IPS-NIHi11 (cell line): ENCODE results near the gene KAZN.
A peak's percentile ranks its signal among the peaks of the same experiment; 100 is the strongest.

Experiments
- DNase-seq: peaks from one replicate; pipeline ENCODE4 v3.0.0; 2012; ENCODE audit warnings: mixed read lengths, low spot score

The KAZN gene

DNA sequence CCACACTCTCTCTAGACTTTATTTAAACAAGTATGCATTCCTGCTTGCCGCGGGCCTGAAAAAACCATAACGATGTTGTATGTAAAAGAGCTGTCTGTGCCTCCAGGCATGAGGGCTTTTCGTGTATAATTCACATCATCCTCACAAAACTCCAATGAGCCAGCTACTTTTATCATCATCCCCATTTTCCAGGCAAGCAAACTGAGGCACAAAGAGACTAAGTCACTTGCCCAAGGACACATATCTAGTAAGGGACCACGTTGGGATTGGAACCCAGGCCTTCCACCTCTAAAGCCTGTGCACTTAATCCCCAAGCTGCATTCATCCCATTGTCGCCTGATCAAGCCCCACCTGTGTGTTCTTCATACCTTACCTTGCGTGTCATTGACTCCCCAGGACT lies 226.9 kb downstream of the KAZN start:
- no peak for DNase-seq

DNA sequence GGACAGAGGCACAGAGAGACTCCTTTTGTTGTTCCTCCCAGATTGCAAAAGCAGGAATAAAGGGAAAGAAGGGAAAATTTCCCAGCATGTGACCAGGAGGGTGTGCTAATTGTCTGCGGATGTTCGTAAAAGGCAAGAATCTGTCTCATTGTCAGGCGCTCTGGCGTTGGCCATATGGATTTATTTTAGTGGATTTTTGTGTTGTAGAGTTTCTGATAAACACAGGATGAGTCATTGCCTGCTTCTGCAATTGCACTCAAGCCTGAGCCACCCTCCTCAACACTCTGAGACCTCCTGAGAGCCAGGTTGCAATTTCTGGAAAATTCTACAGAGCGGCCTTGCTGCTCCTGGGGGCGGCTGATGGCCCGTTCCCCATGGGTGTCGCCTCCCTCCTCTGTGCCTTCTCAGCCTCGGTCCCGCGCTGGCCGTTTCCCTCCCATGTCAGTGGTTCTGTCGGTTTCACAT lies 227.7 kb downstream of the KAZN start:
- no peak for DNase-seq

DNA sequence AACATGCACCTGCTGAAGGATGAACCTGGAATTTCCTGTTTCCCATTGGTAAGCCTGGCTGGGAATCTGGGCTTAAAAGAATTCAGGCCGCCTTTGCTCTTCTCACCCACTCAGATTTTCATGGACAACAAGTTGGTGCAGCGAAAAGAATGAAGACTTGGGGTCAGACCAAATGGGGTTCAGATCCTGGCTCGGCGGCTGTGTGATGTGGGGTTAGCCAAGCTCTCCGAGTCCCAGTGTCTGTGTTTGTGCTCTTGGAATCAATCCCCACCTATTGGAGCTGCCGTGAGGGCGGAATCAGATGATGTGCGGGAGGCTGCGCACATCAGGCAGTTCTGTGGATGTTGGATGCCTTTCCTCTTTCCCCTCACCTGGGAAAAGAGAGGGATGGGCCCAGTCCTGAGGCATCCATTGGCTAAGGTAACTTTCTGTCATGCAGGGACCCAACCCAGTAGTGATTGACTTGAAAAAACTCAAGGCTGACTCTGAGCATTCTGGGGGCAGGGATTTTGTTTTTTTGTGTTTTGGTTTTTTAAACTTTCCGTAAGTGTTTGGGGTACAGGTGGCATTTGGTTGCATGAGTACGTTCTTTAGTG lies 228.3 kb downstream of the KAZN start:
- no peak for DNase-seq

DNA sequence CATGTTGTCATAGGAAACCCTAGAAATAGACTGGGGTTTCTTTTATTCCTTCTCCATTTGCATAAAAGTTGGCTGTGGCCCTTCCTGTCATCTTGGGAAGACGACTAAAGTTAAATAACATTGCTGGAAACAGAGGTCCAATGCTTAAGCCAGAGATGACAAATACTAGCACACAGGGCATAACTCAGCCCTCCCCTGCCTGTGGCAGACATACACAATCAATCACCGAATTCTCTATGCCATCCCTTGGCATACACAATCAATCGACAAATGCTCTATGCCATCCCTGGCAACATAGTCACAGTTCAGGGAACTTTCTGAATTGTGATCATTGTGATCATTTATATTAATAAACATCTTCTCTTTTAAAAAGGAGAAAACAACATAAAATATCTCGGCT lies 229.4 kb downstream of the KAZN start:
- no peak for DNase-seq

GRCh38 chr1:14828665-14829064 lies 230.2 kb downstream of the KAZN start:
- no peak for DNase-seq

DNA sequence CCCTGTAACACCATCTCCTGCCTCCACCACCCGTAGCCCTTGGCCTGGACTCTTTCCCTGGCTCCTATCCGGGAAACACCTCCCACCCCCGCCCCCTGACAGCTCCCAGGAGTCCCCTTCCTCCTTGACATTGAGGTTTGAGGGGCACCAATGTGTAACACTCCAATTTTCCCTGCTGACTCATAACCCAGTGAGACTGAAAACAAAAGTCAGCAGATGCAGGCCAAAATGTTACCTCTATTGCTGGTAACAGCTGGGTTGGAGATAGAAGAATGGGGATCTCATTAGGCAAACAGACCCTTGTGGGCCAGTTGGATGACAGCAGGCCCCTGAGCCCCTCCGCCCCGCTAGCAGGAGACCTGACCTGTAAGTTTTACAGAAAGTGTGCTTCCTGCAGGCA lies 237.2 kb downstream of the KAZN start:
- DNase-seq: no peak

- DNase-seq: no peak
Observed at GRCh38 chr1:14836426-14837140, 238.1 kb downstream of the KAZN start.

- DNase-seq: no peak
Observed at GRCh38 chr1:14840374-14840773, 241.9 kb downstream of the KAZN start.

DNA sequence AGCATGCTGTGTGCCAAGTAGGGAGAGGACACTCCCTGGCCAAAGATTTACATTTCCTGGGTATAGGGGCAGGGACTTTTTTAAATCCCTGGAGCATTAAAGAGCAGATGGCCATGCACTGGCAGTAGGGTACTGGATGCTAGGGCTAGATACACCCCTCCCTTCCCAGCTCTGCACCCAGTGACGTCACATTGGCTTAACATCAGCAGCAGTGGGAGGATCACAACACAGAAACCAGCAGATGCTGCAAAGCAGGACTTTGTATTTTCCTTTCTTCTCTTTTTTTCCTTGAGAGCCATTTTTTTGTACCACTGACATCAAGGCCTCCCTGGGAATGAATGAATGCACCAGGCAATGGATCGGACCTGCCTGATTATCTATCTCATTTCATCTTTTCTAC lies 243.0 kb downstream of the KAZN start:
- DNase-seq: no peak

DNA sequence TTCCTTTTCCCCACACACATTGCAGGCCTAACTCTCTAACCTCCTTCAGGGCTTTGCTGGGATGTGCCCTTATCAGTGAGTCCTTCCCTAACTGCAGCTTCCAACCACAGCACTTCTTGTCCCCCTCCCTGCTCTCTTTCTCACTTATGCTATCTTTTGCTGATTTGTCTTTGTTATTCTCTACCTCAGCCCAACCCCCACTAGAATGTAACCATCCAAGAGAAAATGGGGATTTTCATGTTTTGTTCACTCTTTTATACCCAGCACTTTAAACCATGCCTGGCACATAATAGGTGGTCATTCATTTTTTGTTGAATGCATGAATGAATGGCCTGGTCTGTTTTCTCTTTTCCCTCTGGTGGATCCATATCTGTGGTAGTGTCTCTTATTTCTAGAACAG lies 243.5 kb downstream of the KAZN start:
- no peak for DNase-seq

DNA sequence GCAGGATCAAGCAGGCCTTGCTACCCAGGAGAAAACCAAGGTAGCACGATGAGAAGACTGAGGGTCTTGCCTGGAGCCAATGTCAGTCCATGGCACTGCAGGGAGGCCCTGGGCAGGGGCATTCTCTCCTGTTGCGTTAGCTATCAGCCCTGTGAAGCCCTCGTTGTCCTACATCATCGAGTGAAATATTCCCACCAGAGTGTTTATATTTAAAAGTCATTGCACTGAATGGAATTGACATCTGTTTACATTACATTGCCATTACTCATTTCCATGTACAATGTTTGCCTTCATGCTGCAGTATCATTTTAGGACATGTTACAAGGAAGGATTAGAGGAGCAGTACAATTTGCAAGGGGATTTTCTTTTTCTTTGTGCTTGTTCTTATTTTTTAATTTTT lies 243.9 kb downstream of the KAZN start:
- no peak for DNase-seq

DNA sequence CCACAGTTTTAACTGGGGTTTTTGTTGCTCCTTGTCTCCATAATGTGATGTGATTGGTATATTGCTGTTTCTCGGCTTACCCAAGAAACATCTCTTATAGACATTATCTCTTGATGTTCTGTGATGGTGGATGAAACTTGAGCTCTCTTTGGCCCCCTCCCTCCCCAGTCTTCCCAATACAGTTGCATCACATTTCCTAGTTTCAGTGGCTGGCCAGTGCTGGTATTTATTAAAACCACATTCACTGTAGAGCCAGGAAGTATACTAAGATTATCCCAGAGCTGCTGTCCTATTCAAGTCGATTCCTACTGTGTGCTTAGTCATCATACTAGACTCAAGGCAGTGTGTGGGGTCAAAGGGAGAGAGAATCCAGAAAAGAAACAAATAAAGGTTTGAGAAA lies 244.4 kb downstream of the KAZN start:
- no peak for DNase-seq

- no peak for DNase-seq
Observed at GRCh38 chr1:14843525-14843924, 245.0 kb downstream of the KAZN start.

DNA sequence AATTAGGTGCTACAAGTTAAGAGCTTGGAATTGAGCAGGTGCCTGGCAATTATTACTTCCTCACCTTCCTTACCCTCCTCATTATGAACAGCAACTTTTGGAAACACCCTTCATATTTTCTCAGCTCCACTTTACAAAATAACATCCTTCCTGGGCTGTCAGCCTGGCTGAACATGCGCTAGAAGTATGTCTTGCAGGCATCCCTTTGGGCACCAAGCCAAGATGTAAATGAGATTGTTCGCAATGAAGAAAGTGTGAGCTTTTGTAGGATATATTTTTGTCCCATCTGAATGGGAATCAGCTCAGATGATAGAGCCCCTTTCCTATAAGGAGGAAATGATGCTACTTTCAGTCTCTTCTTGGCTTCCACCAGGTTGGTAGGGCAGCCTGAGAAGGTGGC lies 245.9 kb downstream of the KAZN start:
- DNase-seq: no peak

DNA sequence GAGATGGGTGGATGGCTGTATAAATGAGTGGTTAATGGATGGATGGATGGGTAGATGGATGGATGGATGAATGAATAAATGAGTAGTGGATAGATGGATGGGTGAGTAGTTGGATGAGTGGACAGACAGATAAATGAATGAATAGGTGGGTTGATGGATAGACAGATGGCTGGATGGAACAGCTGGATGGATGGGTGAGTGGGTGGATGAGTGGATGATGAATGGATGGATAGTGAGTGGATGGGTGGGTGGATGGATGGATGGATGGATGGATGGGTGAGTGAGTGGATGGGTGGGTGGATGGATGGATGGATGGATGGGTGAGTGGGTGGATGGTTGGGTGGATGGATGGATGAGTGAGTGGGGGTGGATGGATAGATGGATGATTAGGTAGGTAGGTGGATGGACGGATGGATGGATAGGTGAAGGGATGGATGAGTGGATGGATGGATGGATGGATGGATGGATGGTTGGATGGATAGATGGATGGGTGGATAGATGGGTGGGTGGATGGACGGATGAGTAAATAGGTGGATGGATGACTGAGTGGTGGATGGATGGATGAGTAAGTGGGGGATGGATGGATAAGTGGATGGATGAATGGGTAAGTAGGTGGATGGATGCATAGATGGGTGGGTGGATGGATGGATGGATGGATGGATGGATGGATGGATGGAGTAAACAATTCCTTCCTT lies 246.6 kb downstream of the KAZN start:
- DNase-seq: no peak

DNA sequence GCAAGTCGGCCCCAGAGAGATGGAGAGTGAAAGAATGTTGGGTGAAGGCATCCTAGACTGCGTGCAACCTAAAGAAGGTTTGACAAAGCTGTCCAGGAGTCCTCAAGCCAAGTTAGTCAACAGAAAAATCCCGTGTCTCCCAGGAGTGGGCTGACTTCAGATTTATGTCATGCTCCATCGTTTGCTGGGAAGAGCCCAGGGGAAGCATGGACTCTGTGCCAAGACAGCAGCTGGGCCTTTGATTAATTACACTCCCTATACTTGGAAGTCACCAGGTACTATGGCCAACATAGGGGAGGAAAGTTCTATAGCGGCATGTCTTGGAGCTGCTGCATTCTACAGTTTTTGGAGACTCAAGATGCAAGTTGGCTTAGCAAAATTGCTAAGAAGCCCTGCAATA lies 247.4 kb downstream of the KAZN start:
- DNase-seq: no peak

DNA sequence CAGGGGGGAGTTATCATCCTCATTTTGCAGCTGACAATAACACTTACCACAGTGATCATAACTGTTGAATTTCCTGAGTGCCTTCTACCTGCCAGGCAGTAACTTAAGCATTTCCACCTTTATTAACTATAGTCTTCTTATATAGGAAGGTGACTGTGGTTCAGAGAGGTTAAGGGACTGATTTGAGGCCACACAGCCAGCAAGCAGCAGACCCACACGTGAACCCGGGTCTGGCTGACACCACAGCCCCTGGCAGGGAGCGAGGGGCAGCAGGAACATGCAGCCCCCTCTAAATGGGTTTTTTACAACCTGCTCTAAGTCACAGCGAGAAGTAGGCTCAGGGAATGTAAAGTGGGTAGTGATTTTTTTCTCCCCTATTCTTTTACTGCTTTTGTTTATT lies 248.2 kb downstream of the KAZN start:
- DNase-seq: no peak

DNA sequence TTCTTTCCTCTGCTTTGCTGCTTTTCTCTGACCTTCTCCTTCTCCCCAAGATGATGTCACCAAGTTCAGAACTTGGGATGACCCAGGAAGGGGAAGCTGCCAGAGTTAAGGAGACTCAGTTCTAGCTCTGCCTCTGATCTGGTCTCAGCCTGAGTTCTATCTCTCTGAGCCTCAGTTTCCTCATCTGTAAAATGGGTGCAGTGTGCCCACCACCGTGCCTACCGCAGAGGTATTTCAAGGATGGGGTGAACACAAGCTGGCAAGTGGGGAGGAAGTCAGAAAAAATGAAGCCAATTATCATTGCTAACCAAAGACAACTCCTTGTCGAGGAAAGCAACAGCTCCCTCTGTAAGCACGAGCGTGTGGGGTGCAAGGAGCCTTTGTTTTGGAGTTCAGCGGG lies 249.7 kb downstream of the KAZN start:
- DNase-seq: no peak

- DNase-seq: no peak
Observed at GRCh38 chr1:14848625-14849024, 250.1 kb downstream of the KAZN start.

DNA sequence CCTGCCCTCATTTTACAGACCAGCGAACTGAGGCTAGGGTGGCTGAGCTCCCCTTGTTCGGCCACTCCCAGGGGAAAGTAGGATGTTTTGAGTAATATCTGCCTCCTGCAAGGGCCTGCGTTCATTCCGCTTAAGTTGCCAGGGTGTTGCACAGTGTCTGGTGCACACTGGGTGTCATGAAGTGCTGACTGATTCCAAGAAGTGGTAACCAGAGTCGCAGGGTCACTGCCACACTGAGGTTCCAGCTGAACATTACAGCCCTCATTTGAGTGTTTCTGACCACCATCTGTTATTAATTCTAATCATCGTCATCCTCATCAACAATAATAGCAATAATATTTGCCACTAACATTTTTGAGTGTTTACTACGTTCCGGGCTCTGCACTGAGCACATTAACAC lies 250.6 kb downstream of the KAZN start:
- DNase-seq: no peak

DNA sequence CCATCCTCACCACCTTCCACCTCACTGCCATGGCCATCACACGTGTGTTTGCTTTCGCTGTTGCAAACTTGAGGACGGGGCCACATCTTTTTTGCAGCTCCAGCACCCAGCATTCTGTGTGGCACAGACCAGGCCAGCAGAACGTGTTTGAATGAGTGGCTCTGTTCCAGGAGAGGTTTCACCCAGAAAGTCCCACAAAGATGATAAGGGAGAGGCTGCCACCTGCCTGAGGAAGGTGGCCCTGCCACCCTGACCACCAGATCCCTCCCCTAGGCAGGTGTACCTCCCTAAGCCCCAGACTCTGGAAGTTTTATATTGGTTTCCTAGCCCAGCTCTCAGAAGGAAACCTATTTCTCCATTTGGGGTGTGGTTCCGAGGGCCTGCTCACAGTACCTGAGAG lies 252.1 kb downstream of the KAZN start:
- peak; percentile 41 for DNase-seq

DNA sequence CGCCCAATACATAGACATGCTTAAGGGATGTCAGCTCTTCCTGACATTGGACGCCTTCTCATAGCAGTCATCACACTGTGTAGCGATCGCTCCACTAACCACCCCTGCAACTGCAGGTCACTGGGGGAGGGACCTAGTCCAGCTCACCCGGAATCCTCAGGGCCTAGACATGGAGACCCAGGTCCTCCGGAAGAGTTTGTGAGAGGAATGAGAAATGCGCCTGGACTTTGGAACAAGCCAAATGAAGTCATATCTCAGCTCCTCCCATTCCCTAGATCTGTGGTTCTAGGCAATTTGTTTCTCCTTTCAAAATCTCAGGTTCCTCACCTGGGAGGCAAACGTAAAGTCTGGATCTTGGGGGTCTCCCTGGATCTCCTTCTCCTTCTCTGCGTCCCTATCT lies 253.3 kb downstream of the KAZN start:
- no peak for DNase-seq

- DNase-seq: no peak
Observed at GRCh38 chr1:14852291-14852690, 253.8 kb downstream of the KAZN start.

- no peak for DNase-seq
Observed at GRCh38 chr1:14853518-14853917, 255.0 kb downstream of the KAZN start.
